ENCODE measurements around the gene VIPR2. TPM values are rescaled to one million over a fixed set of nuclear protein-coding genes. Genes with fewer than 3 reads are reported as not detected.

VIPR2 gene
- total and polyA plus RNA-seq, 10 donors, result 0.41 to 1.4 (median 0.64) TPM

DNA sequence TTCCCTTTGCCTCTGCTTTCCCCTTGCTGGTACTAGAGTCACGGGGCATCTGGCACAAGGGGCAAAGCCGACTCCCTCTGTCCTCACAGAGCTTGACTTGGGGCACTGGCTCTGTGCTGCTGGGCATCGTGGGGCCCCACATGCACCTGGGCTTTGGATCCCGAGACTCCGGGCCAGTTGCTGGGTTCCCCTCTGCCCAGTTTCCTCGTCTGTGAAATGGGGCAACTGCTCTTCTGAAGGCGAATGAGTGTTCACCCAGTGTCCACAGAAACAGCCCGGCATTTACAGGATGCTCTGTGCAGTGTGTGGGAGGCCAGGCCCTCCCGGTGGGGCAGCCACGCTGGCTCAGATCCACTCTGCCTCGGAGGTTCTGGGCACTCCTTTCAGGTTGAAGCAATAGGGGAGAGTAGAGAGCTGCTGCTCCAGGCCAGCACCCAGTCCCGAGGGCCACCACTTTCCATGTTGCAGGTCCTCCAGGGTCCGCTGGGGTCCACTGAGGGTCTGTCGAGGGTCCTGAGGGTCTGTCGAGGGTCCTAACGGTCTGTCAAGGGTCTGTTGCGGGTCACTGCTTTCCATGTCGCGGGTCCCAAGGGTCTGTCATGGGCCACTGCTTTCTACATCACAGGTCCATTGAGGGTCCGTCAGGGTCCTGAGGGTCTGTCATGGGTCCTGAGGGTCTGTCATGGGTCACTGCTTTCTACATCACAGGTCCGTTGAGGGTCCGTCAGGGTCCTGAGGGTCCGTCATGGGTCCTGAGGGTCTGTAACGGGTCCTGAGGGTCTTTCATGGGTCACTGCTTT is 103.6 kb downstream of the VIPR2 start:
- Histone ChIP-seq H3K9me3 (peaks cover 0 to 6% (median 0%) of the 10 kb centered on the region in 8 donors), H3K27ac (no peak overlapping the region), H3K4me1 (peaks cover 0 to 1% (median 0%) of the 10 kb centered on the region in 6 donors), H3K36me3 (no peaks in the 10 kb centered on the region), H3K4me3 (no peak overlapping the region), H3K27me3 (replicated peaks in 1 of 7) (peaks cover 0 to 8% (median 0%) of the 10 kb centered on the region in 7 donors)
- TF ChIP-seq POLR2AphosphoS5 (IDR thresholded peaks at IDR 0.05) (no peak), POLR2A (IDR thresholded peaks at IDR 0.05) (no peak)
- TF ChIP-seq, protein P1, sequence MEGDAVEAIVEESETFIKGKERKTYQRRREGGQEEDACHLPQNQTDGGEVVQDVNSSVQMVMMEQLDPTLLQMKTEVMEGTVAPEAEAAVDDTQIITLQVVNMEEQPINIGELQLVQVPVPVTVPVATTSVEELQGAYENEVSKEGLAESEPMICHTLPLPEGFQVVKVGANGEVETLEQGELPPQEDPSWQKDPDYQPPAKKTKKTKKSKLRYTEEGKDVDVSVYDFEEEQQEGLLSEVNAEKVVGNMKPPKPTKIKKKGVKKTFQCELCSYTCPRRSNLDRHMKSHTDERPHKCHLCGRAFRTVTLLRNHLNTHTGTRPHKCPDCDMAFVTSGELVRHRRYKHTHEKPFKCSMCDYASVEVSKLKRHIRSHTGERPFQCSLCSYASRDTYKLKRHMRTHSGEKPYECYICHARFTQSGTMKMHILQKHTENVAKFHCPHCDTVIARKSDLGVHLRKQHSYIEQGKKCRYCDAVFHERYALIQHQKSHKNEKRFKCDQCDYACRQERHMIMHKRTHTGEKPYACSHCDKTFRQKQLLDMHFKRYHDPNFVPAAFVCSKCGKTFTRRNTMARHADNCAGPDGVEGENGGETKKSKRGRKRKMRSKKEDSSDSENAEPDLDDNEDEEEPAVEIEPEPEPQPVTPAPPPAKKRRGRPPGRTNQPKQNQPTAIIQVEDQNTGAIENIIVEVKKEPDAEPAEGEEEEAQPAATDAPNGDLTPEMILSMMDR (IDR thresholded peaks at IDR 0.05 in 8 of 11, conservative IDR thresholded peaks at IDR 0.05 in 3 of 11), result no peak
- intact Hi-C loops (cut with DNase I; ENCODE audit: low total_unique reads), result no loop called here
- 85 to 94% (median 88%) methylated on average over 11 to 24 of the region's 24 CpGs for WGBS, 5 donors
- no peak for DNase-seq

DNA sequence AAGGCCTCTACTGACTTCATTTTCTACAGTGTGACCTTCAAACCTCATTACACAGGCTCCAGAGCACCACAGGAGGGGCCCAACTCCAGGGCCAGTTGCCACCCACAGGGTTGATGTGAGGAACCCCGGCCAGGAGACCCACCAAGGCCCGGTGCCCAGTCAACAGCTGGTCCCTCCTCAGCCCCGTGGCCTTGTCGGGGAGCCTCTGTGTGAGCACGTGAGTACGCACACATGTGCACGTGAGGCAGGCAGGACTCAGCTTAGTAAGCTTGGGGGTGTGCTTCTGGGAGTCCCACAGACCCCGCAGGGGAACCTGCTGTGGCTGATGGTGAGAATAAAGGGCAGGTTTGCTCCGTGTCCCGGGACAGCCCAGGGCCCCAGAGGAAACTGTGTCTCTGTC is 104.5 kb downstream of the VIPR2 start:
- no peak for DNase-seq
- H3K27me3 ChIP-seq (replicated peaks in 1 of 7), result peaks cover 0 to 8% (median 0%) of the 10 kb centered on the region in 7 donors

DNA sequence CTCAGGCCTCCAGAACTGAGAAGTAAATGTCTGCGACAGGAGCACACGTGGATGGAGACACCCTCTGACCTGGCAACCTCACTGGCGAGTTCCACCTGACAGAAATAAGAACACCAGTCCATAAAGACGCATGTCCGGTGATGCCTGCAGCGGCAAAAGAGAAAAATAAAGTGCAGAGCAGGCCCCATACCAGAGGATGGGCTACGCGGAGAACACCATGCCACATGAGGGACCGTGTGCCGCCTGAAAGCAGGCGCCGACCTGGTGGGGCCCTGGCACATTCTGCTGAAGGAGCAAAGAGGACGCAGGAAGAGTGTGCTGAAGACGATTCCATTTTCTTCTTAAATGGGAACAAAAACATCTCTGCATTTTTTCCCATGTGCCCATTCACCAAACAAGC is 105.0 kb downstream of the VIPR2 start:
- intact Hi-C loops (cut with DNase I; ENCODE audit: low total_unique reads), result no loop called here
- Histone ChIP-seq H3K27ac (no peak overlapping the region), H3K36me3 (no peaks in the 10 kb centered on the region), H3K9me3 (peaks cover 0 to 6% (median 0%) of the 10 kb centered on the region in 8 donors), H3K4me1 (peaks cover 0 to 5% (median 0%) of the 10 kb centered on the region in 6 donors), H3K4me3 (no peak overlapping the region), H3K27me3 (replicated peaks in 1 of 7) (peaks cover 0 to 8% (median 0%) of the 10 kb centered on the region in 7 donors)
- 85 to 94% (median 92%) methylated on average over 14 of the region's 14 CpGs for WGBS, 5 donors
- DNase-seq, result no peak
- TF ChIP-seq POLR2A (IDR thresholded peaks at IDR 0.05), result no peak
- TF ChIP-seq, protein P1 (IDR thresholded peaks at IDR 0.05 in 8 of 11, conservative IDR thresholded peaks at IDR 0.05 in 3 of 11), result no peak
- no peak for TF ChIP-seq POLR2AphosphoS5 (IDR thresholded peaks at IDR 0.05)

More for the DNA sequence above, 104.5 kb downstream of the VIPR2 start:
- Histone ChIP-seq H3K9me3 (peaks cover 0 to 6% (median 0%) of the 10 kb centered on the region in 8 donors), H3K4me1 (peaks cover 0 to 5% (median 0%) of the 10 kb centered on the region in 6 donors), H3K27ac (no peak overlapping the region), H3K36me3 (no peaks in the 10 kb centered on the region), H3K4me3 (no peak overlapping the region)
- 78 to 92% (median 86%) methylated on average over 3 to 10 of the region's 10 CpGs for WGBS, 5 donors
- intact Hi-C loops (cut with DNase I; ENCODE audit: low total_unique reads), result no loop called here
- TF ChIP-seq POLR2A (IDR thresholded peaks at IDR 0.05) (no peak), POLR2AphosphoS5 (IDR thresholded peaks at IDR 0.05) (no peak)
- TF ChIP-seq, protein P1 (IDR thresholded peaks at IDR 0.05 in 8 of 11, conservative IDR thresholded peaks at IDR 0.05 in 3 of 11), result no peak

DNA sequence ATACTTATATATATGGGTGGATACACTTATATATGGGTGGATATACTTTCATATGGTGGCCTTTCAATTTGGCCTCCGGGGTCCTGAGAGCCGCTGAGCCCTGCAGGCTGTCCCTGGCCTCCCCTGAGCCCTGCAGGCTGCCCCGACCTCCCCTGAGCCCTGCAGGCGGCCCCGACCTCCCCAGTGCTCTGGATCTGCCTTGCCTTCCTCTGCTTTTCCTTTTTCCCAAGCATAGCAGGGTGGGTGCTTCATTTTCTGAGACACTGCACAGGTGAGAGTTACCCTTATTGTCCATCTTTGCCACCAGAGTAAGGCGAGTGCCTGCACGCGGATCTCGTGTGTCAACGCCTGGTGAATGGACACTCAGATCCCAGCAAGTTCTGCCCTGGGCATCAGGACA is 106.6 kb downstream of the VIPR2 start:
- Histone ChIP-seq H3K27ac (no peak overlapping the region), H3K36me3 (no peaks in the 10 kb centered on the region), H3K4me1 (peaks cover 0 to 5% (median 0%) of the 10 kb centered on the region in 6 donors), H3K9me3 (no peaks in the 10 kb centered on the region), H3K4me3 (no peak overlapping the region), H3K27me3 (replicated peaks in 1 of 7) (peaks cover 0 to 8% (median 0%) of the 10 kb centered on the region in 7 donors)
- intact Hi-C loops (cut with DNase I; ENCODE audit: low total_unique reads), result no loop called here
- no peak for DNase-seq
- 74 to 86% (median 83%) methylated on average over 10 of the region's 10 CpGs for WGBS, 5 donors
- no peak for TF ChIP-seq POLR2AphosphoS5 (IDR thresholded peaks at IDR 0.05)
- no peak for TF ChIP-seq POLR2A (IDR thresholded peaks at IDR 0.05)
- TF ChIP-seq, protein P1 (IDR thresholded peaks at IDR 0.05 in 8 of 11, conservative IDR thresholded peaks at IDR 0.05 in 3 of 11), result no peak
